Osteoblast (primary cell): ENCODE results near the gene AP1M1. TPM values are rescaled to one million over a fixed set of nuclear protein-coding genes. Genes with fewer than 3 reads are reported as not detected.
A peak's percentile ranks its signal among the peaks of the same experiment; 100 is the strongest.
"Not testable (repeated sequence)": the region's sequence is repeated elsewhere in the genome, so short reads cannot be mapped to it uniquely, and the experiment has no call there.

Experiments
- DNase-seq: peaks from one replicate; pipeline ENCODE4 v3.0.0; 2011; ENCODE audit warnings: low spot score, mixed read lengths; ENCODE audit not compliant: insufficient read length; ENCODE audit errors: missing footprints
- H2AFZ ChIP-seq: 2 replicates; pipeline ENCODE4 v1.6.0; 2011; ENCODE audit warnings: mild to moderate bottlenecking, low read length
- H3K27ac ChIP-seq: 2 replicates; pipeline ENCODE4 v1.5.1; 2011; ENCODE audit warnings: mild to moderate bottlenecking, low read depth, low read length, moderate library complexity
- H3K27me3 ChIP-seq: 2 replicates; pipeline ENCODE4 v1.6.0; 2012; ENCODE audit warnings: mild to moderate bottlenecking, control low read depth, inconsistent platforms, low read length, moderate library complexity; ENCODE audit not compliant: insufficient read depth
- H3K36me3 ChIP-seq: 2 replicates; pipeline ENCODE4 v1.5.1; 2011; ENCODE audit warnings: mild to moderate bottlenecking, low read length, control low read depth, moderate library complexity; ENCODE audit not compliant: insufficient read depth
- H3K4me1 ChIP-seq: 2 replicates; pipeline ENCODE4 v1.5.1; 2011; ENCODE audit warnings: mild to moderate bottlenecking, low read length, control low read depth, moderate library complexity; ENCODE audit not compliant: insufficient read depth
- H3K4me2 ChIP-seq: 2 replicates; pipeline ENCODE4 v1.6.0; 2011; ENCODE audit warnings: mild to moderate bottlenecking, low read length; ENCODE audit not compliant: insufficient read depth
- H3K4me3 ChIP-seq: fragments of 200-600 bp; sonication (generic); 3 replicates; pipeline ENCODE4 v1.5.1; 2012; ENCODE audit warnings: mild to moderate bottlenecking, low read length, inconsistent platforms; ENCODE audit not compliant: insufficient read depth
- H3K79me2 ChIP-seq: 2 replicates; pipeline ENCODE4 v1.6.0; 2012; ENCODE audit warnings: mild to moderate bottlenecking, low read length, control low read depth, inconsistent platforms; ENCODE audit not compliant: insufficient read depth
- H3K9me3 ChIP-seq: 2 replicates; pipeline ENCODE4 v1.5.1; 2011; ENCODE audit warnings: low read depth, low read length, control low read depth
- H4K20me1 ChIP-seq: 2 replicates; pipeline ENCODE4 v1.6.0; 2012; ENCODE audit warnings: mild to moderate bottlenecking, low read length, control low read depth; ENCODE audit not compliant: insufficient read depth
- CTCF ChIP-seq: IDR thresholded peaks from 2 replicates; pipeline ENCODE4 v1.5.1; 2011; ENCODE audit warnings: mild to moderate bottlenecking, low read depth, low read length, moderate library complexity; ENCODE audit errors: extremely low read depth
- total RNA-seq: library from RNA; depleted of rRNA; stranded (reverse); fragments of >200 nt; gene quantifications from 2 replicates; pipeline ENCODE4 v1.2.3, GENCODE V29; 2012

AP1M1 gene
- total RNA-seq, 1 donor = 52.1 TPM

GRCh38 chr19:16170134-16170533 is 27.6 kb upstream of the AP1M1 start:
- DNase-seq = no peak

GRCh38 chr19:16175954-16176353 is 21.8 kb upstream of the AP1M1 start:
- Histone ChIP-seq H3K4me3 (no peak overlapping the region), H4K20me1 (no peaks in the 10 kb centered on the region), H3K79me2 (no peaks in the 10 kb centered on the region), H3K27me3 (no peaks in the 10 kb centered on the region), H3K27ac (no peak overlapping the region), H3K4me1 (peaks cover 9% of the 10 kb centered on the region), H3K9me3 (no peaks in the 10 kb centered on the region), H2AFZ (no peak overlapping the region), H3K36me3 (no peaks in the 10 kb centered on the region), H3K4me2 (no peak overlapping the region)
- DNase-seq = no peak
- no peak for TF ChIP-seq CTCF

More at GRCh38 chr19:16170134-16170533, 27.6 kb upstream of the AP1M1 start:
- Histone ChIP-seq H3K27me3 (no peaks in the 10 kb centered on the region), H2AFZ (no peak overlapping the region), H3K9me3 (no peaks in the 10 kb centered on the region), H3K4me1 (no peaks in the 10 kb centered on the region), H3K79me2 (no peaks in the 10 kb centered on the region), H3K36me3 (no peaks in the 10 kb centered on the region), H3K27ac (no peak overlapping the region), H3K4me3 (no peak overlapping the region), H3K4me2 (no peak overlapping the region), H4K20me1 (no peaks in the 10 kb centered on the region)
- no peak for TF ChIP-seq CTCF

- not testable (repeated sequence) for H2AFZ ChIP-seq, H3K4me1 ChIP-seq, H3K9me3 ChIP-seq, H3K27me3 ChIP-seq, H3K4me3 ChIP-seq, H3K4me2 ChIP-seq, H4K20me1 ChIP-seq, DNase-seq, H3K27ac ChIP-seq, H3K79me2 ChIP-seq, H3K36me3 ChIP-seq
Observed at GRCh38 chr19:16178866-16179265, 18.8 kb upstream of the AP1M1 start.

GRCh38 chr19:16180611-16181010 is 17.1 kb upstream of the AP1M1 start:
- H3K79me2 ChIP-seq = peaks cover 4% of the 10 kb centered on the region
- peaks cover 14% of the 10 kb centered on the region for H3K4me1 ChIP-seq
- H3K9me3 ChIP-seq = no peaks in the 10 kb centered on the region
- no peaks in the 10 kb centered on the region for H3K27me3 ChIP-seq
- no peaks in the 10 kb centered on the region for H4K20me1 ChIP-seq
- peak overlapping the region; percentile 58 for H3K4me2 ChIP-seq
- H2AFZ ChIP-seq = peak overlapping the region; percentile 78
- no peak overlapping the region for H3K4me3 ChIP-seq
- DNase-seq = peak; percentile 92
- H3K27ac ChIP-seq = no peak overlapping the region
- no peaks in the 10 kb centered on the region for H3K36me3 ChIP-seq
- TF ChIP-seq CTCF = no peak
